ENCODE measurements around the gene MAP7. TPM values are rescaled to one million over a fixed set of nuclear protein-coding genes. Genes with fewer than 3 reads are reported as not detected.

Gene MAP7
- total RNA-seq, 1 donor from 2014 or later = 101 TPM

GRCh38 chr6:136510299-136510698, 39.9 kb downstream of the MAP7 start:
- H3K4me1 Mint-ChIP-seq (ENCODE audit: low read depth) = peaks cover 32% of the 10 kb centered on the region
- no peak for DNase-seq (ENCODE audit: low spot score, unreplicated experiment)
- no peaks in the 10 kb centered on the region for H3K9me3 Mint-ChIP-seq (ENCODE audit: low read depth)
- H3K27ac Mint-ChIP-seq = no peak overlapping the region
- no peaks in the 10 kb centered on the region for H3K27me3 Mint-ChIP-seq
- H3K4me3 Mint-ChIP-seq (ENCODE audit: low read depth) = no peak overlapping the region
- TF ChIP-seq CTCF (IDR thresholded peaks at IDR 0.05; ENCODE audit: unreplicated experiment) = no peak
- peaks cover 24% of the 10 kb centered on the region for H3K36me3 Mint-ChIP-seq (ENCODE audit: insufficient read depth)

- H3K36me3 Mint-ChIP-seq (ENCODE audit: insufficient read depth) = peaks cover 13% of the 10 kb centered on the region
- no peak for DNase-seq (ENCODE audit: low spot score, unreplicated experiment)
- H3K27me3 Mint-ChIP-seq = no peaks in the 10 kb centered on the region
- H3K27ac Mint-ChIP-seq = peak overlapping the region; percentile 56
- no peak overlapping the region for H3K4me3 Mint-ChIP-seq (ENCODE audit: low read depth)
- no peaks in the 10 kb centered on the region for H3K9me3 Mint-ChIP-seq (ENCODE audit: low read depth)
- no peak for TF ChIP-seq CTCF (IDR thresholded peaks at IDR 0.05; ENCODE audit: unreplicated experiment)
- H3K4me1 Mint-ChIP-seq (ENCODE audit: low read depth) = peaks cover 26% of the 10 kb centered on the region
Measured at GRCh38 chr6:136508725-136509392, 41.4 kb downstream of the MAP7 start.

DNA sequence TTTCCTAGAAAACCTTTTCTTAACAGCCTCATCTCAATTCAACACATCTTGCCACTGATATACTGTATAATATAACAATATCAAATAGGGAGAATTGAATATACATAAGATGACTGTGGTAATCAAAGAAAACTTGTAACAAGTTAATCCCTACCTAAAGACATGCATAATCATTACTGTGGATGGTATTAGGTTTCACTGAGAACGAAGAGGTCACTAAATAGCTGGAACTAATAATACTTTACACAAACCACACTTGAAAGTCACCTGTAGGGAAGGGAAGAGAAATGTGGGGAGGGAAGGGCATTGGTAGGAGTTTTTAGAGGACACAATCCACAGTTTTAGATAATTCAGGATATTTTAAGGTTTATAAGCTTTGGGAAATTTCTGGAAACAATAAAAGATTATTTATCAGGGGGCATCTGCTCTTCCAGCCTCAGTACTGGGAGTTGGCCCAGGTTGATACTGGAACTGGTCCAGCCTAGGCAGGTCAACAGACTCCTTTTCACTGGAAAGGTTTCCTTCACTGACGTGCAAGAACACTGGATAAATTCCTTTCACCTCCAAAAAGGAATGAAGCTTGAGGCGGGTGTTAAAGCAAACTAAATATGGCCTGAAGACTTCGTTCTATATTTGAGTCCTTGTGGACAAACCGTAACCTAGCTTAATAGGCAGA, 44.0 kb downstream of the MAP7 start:
- no peaks in the 10 kb centered on the region for H3K27me3 Mint-ChIP-seq
- H3K27ac Mint-ChIP-seq = no peak overlapping the region
- no peak for TF ChIP-seq CTCF (IDR thresholded peaks at IDR 0.05; ENCODE audit: unreplicated experiment)
- no peak for DNase-seq (ENCODE audit: low spot score, unreplicated experiment)
- peaks cover 20% of the 10 kb centered on the region for H3K4me1 Mint-ChIP-seq (ENCODE audit: low read depth)
- peaks cover 7% of the 10 kb centered on the region for H3K36me3 Mint-ChIP-seq (ENCODE audit: insufficient read depth)
- H3K9me3 Mint-ChIP-seq (ENCODE audit: low read depth) = no peaks in the 10 kb centered on the region
- no peak overlapping the region for H3K4me3 Mint-ChIP-seq (ENCODE audit: low read depth)

DNA sequence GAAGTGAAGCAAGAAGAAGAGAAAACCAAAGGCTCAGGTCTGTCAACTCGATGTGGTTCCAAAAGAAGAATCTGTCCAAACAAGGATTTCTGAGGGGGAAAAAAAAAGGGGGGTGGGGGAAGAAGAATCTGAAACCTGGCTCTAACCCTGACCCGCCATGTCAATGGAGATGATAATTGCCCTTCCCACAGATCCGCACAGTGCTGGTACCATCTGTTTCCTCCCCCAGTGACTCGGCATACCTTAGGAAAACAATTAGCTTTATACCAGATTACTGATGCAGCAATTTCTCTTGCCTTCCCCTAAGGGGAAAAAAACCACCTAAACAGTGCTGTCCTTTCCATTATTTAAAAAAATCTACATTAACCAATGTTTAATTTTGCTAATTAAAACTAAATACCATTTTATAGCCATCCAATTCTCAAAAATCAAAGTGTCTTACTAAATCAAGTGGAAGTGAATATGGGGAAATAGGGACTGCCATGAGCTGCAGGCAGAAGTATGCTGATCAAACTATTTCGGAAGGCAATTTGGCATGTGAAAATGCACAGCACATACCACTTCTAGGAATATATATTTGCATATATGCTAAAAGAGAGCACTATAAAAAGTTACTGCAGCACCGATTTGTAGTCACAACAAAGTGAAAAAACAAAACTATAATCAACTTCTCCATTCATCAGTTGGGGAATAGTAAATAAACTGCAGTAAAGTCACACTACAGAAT, 46.8 kb downstream of the MAP7 start:
- H3K36me3 Mint-ChIP-seq (ENCODE audit: insufficient read depth) = peaks cover 7% of the 10 kb centered on the region
- no peaks in the 10 kb centered on the region for H3K9me3 Mint-ChIP-seq (ENCODE audit: low read depth)
- no peaks in the 10 kb centered on the region for H3K27me3 Mint-ChIP-seq
- peak overlapping the region; percentile 89 for H3K27ac Mint-ChIP-seq
- peaks cover 16% of the 10 kb centered on the region for H3K4me1 Mint-ChIP-seq (ENCODE audit: low read depth)
- no peak for TF ChIP-seq CTCF (IDR thresholded peaks at IDR 0.05; ENCODE audit: unreplicated experiment)
- H3K4me3 Mint-ChIP-seq (ENCODE audit: low read depth) = no peak overlapping the region
- no peak for DNase-seq (ENCODE audit: low spot score, unreplicated experiment)

- H3K36me3 Mint-ChIP-seq (ENCODE audit: insufficient read depth) = peaks cover 5% of the 10 kb centered on the region
- no peak overlapping the region for H3K4me3 Mint-ChIP-seq (ENCODE audit: low read depth)
- H3K27ac Mint-ChIP-seq = no peak overlapping the region
- no peak for DNase-seq (ENCODE audit: low spot score, unreplicated experiment)
- H3K4me1 Mint-ChIP-seq (ENCODE audit: low read depth) = peaks cover 17% of the 10 kb centered on the region
- no peaks in the 10 kb centered on the region for H3K9me3 Mint-ChIP-seq (ENCODE audit: low read depth)
- no peak for TF ChIP-seq CTCF (IDR thresholded peaks at IDR 0.05; ENCODE audit: unreplicated experiment)
- no peaks in the 10 kb centered on the region for H3K27me3 Mint-ChIP-seq
Measured at GRCh38 chr6:136502786-136503185, 47.4 kb downstream of the MAP7 start.
